Endometrial microvascular endothelial cells (primary cell): Measurements from ENCODE around the gene HECTD3. TPM values are rescaled to one million over a fixed set of nuclear protein-coding genes. Genes with fewer than 3 reads are reported as not detected.
"Not testable (repeated sequence)": the region's sequence is repeated elsewhere in the genome, so short reads cannot be mapped to it uniquely, and the experiment has no call there.

Experiments used
- in situ Hi-C: cut with HindIII; loops from 2 replicates; pipeline ENCODE4 v1.10.0; 2017; ENCODE audit warnings: low sequenced_read_pairs, low pct_unique_long_range_greater_than_20kb; ENCODE audit errors: inconsistent ontology term
- total RNA-seq: library from RNA; depleted of rRNA; stranded (reverse); fragments of >200 nt; gene quantifications from one replicate; pipeline ENCODE4 v1.2.3, GENCODE V29; 2015; ENCODE audit errors: inconsistent ontology term

Gene HECTD3
- total RNA-seq, 1 donor from 2014 or later: 47.9 TPM

GRCh38 chr1:45016090-45016697 is 5.1 kb upstream of the HECTD3 start:
- in situ Hi-C loops: no loop called here

- in situ Hi-C loops: no loop called here
These were observed 4.6 kb upstream of the HECTD3 start for GRCh38 chr1:45015683-45016082.

GRCh38 chr1:45014321-45015028 is 3.4 kb upstream of the HECTD3 start:
- in situ Hi-C loops: no loop called here

GRCh38 chr1:45013551-45014209 is 2.6 kb upstream of the HECTD3 start:
- in situ Hi-C loops: no loop called here

DNA sequence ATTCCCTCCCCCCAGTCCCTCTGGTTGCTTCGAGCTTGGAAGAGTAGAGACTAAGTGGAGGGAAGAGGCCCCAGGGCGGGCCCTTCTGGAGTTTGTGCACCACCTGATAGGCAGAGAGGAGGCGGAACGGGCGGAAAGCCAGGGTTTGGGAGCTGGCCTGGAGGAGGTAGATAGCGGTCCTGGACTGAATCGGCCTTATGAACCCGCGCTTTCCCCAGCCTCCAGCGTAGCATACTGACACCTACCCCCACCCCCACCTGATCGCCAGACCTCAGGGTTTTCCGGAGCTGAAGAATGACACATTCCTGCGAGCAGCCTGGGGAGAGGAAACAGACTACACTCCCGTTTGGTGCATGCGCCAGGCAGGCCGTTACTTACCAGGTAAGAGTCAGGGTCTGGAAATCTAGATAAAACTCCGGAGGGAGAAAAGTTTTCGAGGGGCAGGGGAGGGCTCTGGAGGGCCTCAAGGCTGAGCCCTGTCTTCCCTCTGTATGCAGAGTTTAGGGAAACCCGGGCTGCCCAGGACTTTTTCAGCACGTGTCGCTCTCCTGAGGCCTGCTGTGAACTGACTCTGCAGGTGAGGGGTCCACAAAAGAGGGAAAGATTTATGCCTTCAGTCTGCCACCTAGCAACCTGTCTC is 1.6 kb upstream of the HECTD3 start:
- in situ Hi-C loops: no loop called here

DNA sequence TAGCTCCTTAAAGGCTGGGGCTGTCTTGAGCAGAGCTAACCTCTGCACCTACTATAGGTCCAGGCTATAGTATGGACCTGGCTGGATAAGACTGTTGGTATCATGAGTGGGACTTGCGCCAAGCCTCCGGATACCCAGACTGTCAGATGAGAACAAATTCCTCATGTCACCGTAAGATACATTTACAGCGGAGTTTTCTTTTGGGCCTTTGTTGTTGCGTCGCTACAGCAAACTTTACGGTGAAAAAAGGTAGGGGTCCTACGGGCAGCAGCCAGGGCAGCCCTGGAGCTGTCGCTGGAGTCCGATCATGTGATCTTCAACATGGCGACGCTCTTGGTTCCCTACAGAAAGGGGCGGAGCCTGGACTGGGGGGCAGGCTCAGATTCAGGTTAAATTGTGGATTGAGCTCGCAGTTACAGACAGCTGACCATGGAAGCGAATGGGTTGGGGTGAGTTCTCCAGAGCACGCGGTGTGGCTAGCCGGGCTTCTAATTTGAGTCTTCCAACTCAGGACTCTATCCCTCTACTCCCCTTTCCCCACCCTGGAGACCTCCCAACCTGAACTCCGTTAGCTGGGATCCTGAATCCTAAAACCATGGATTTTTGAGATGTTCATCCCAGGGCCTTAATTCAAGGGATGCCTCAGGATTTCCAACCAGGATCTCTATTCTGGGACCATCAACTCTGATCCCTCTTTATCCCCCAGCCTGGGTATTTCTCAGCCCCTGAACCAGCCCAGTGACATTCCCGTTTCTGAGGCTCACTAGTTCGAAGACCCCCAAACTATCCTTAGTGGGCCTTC is 914 bp upstream of the HECTD3 start, which contains the start of gene UROD:
TSS of gene UROD (plus strand) at position 418 of the 802 bp plus-strand sequence. CDS start at position 430, 12 bp downstream.
- in situ Hi-C loops: no loop called here

DNA sequence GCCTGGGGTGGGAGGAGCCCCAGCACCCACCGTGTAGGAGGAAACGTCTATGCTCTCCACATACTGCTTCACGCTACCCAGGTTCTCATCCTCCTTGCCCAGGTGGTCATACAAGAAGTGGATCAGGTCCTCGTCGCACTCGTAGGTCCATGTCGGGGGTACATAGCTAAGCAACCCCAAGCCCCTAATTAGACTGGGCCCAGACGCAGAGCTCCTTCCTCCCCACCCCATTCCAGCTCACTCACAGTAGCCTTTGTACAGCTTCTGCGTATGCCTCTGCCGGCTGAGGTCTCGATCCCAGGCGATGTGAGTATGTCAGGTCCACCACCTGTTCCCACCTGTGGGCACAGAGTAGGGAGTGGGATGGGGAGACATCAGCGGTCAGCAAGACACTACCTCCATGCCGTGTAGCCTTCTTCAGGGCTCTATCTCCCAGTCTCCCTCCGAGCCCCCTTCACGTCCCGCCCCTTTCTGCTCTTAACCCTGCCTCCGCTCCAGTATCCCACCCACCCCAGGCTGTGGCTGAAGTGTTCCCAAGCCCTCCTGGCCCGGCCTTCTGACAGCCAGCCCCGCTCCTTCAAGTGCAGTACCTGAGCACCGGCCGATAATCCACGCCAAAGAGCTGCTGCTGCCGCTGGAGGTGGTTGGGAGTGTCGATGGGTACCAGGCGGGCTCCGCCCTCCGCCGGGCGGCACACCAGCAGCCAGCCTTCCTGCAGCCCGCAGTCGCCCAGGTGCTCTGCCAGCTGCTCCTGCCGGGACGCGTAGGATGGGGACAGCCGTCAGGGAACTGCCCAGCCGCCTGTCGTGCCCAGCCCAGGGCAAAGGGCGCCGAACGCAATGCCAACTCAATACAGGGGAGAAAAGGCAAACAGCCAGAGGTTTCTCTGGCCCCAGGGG is 919 bp downstream of the HECTD3 start:
- in situ Hi-C loops: no loop called here

DNA sequence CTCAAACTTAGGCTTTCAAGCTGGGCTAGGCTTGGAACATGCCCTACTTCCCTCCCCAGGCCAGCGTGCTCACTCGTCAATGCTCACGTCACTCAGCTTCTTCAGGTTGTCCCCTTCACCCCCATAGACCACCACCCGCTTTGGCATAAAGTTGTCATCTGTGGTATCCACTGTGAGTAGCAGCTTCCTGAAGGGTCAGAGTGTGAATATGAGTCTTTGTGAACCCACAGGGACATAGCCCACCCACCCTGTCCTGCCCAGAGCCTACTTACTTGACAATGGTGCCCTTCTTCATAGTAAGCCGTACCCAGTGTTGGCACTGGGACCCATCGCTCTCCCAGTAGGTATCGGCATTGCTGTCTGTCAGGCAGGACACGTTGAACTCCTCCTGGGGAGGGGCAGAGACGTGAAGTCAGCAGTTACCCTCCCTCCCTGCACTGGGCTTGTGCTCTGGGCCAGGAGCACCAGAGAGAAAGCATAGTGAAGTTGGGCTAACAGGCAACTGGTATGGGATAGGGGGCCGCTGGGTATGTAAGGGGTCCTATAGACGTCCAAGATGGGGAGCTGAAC is 1.7 kb downstream of the HECTD3 start:
- in situ Hi-C loops: no loop called here

GRCh38 chr1:45008516-45008915 is 2.6 kb downstream of the HECTD3 start:
- in situ Hi-C loops: no loop called here

- in situ Hi-C loops: no loop called here
These were observed 3.0 kb downstream of the HECTD3 start for GRCh38 chr1:45008076-45008475.

GRCh38 chr1:45007311-45007710 is 3.8 kb downstream of the HECTD3 start:
- in situ Hi-C loops: no loop called here

- in situ Hi-C loops: no loop called here
These were observed 5.4 kb downstream of the HECTD3 start for GRCh38 chr1:45005761-45006160.

DNA sequence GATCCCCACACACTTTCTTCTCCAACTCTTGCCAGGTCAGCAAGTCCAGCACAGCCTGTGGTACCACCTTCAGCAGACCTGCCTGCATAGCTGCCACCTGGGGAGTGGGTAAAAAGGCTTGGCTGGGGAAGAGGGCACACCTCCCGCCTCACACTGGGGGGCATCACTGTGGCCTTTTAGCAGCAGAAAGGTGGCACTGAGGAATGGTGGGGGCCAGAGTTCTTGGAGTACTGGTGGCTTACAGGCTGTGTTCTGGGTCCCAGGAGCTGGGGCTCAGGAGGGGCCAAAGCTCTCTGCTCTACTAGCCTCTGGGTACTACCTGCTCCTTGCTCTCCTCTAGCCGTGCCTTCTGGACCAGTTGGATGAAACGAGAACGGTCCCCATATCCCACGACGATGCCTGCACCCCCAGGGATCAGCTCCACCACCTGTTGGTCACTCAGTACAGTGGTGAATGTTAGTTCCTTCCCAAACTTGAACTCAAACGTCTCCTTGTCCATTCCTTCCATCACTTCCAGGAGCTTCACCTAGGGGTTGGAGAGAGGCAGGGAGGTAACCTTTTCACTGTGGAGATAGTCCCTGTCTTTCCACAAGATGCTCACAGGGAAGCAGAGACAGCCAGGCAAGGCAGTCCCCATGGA is 6.7 kb downstream of the HECTD3 start:
- in situ Hi-C loops: no loop called here

DNA sequence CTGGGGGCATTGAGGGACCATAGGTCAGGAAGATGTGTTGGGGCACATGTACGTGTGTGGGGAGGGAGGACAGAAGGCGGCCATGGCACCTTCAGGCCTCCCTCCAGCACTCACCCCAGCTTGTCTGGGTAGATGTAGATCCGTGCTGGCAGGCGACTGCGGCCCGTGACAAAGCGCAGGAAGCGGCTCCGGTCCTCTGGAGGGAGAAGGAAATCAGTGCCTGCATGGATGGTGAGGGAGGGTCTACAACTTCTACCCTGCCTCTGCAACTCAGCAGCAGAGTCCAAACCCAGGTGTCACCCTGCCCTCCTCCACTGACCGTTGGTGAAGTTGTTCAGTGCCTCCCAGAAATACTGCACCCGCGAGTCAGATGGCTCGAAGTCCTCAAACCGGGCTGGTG is 7.4 kb downstream of the HECTD3 start:
- in situ Hi-C loops: no loop called here

DNA sequence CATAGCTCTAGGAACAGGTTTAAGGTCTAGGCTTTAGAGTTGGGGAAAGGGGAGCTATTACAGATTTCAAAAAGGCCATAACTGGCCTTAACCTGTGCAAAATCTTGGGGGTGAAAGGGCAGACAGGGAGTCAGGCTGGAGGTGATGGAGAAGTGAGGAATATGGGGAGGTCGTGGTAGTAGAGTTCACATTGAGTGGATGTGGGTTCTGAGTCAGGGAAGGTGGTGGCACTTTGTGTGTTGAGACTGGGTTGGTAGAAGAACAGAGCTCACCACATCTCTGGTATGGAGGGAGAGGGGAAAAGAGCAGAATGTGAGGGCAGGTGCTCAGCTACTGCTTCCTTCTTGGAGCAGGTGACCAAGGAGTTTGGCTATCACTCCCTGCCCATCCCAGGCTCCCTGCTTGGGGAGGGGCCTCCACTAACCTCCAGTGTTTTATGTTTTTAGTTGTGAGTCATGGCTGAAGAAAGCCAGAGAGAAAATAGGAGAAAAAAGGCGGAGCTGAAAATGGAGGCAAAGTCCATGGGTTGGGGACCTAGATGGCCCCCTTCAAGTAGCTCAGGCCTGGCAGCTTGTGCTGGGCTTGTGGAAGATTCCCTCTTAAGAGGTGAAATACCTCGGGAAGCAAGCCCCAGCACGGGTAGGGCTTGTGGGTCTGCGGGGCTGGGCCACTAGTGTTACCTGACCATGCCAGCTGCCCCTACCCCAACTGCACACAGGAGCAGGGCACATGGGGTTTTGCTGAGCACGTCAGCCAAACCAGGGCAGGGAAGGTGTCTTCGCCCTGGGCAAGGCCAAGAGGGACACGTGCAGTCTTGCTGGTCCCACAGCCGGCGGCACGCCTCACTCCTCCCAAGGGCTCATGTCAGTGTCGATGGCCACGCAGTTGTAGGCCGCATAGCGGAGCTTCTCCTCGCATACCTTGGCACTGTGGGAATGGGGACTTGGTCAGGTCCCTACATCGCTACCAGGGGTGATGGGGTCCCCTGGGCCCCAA is 8.2 kb downstream of the HECTD3 start:
- in situ Hi-C loops: no loop called here

DNA sequence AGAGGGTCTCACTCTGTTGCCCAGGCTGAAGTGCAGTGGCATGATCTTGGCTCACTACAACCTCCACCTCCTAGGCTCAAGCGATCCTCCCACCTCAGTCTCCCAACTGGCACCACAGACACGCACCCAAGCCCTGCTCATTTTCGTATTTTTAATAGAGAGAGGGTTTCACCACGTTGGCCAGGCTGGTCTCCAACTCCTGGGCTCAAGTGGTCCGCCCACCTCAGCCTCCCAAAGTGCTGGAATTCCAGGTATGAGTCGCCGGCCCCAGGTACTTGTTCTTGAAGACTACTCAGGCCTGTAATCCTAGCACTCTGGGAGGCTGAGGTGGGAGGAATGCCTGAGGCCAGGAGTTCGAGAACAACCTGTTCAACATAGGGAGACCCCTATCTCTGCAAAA is 9.5 kb downstream of the HECTD3 start:
- in situ Hi-C loops: not testable (repeated sequence)
